OCI-LY7 (cell line): Measurements from ENCODE around the gene TMED8.

Experiments used
- CTCF ChIP-seq: fragments of 200-600 bp; sonication (generic); conservative IDR thresholded peaks from 2 replicates; pipeline ENCODE4 v1.5.1; 2014; ENCODE audit warnings: mild to moderate bottlenecking, antibody characterized with exemption, low read length, moderate library complexity, mixed read lengths
- EZH2phosphoT487 ChIP-seq: fragments of 200-600 bp; sonication (generic); IDR thresholded peaks from 2 replicates; pipeline ENCODE4 v1.6.1; 2018; ENCODE audit warnings: low read depth, borderline replicate concordance, mild to moderate bottlenecking, mixed run types, antibody characterized with exemption, low read length, moderate library complexity, mixed read lengths

GRCh38 chr14:77375973-77376770 is 722 bp downstream of the TMED8 start:
- TF ChIP-seq EZH2phosphoT487: no peak
- TF ChIP-seq CTCF: no peak
